Measurements from ENCODE around the gene TTC22.
A peak's percentile ranks its signal among the peaks of the same experiment; 100 is the strongest.

Gene TTC22

GRCh38 chr1:54800899-54801759 lies at the start of gene TTC22:
TTC22 (minus strand) TSS chr1:54801323; CDS start chr1:54801163, 160 bp downstream.
- DNase-seq = peak; percentile 78

- DNase-seq = no peak
Measured at GRCh38 chr1:54850737-54851136, 49.6 kb upstream of the TTC22 start.

GRCh38 chr1:54850069-54850730 lies 49.1 kb upstream of the TTC22 start:
- DNase-seq = no peak

- no peak for DNase-seq
Measured at GRCh38 chr1:54849219-54850068, 48.3 kb upstream of the TTC22 start.

GRCh38 chr1:54848134-54848948 lies 47.2 kb upstream of the TTC22 start:
- DNase-seq = no peak

- DNase-seq = no peak
Measured at GRCh38 chr1:54846716-54847284, 45.7 kb upstream of the TTC22 start.

GRCh38 chr1:54846301-54846700 lies 45.2 kb upstream of the TTC22 start:
- no peak for DNase-seq

GRCh38 chr1:54845772-54846171 lies 44.6 kb upstream of the TTC22 start:
- DNase-seq = no peak

- no peak for DNase-seq
Measured at GRCh38 chr1:54844564-54844963, 43.4 kb upstream of the TTC22 start.

GRCh38 chr1:54843449-54843848 lies 42.3 kb upstream of the TTC22 start:
- DNase-seq = no peak

GRCh38 chr1:54842963-54843362 lies 41.8 kb upstream of the TTC22 start:
- DNase-seq = no peak

GRCh38 chr1:54842206-54842915 lies 41.2 kb upstream of the TTC22 start:
- no peak for DNase-seq

GRCh38 chr1:54839824-54840223 lies 38.7 kb upstream of the TTC22 start:
- DNase-seq = no peak

- DNase-seq = no peak
Measured at GRCh38 chr1:54838565-54839180, 37.5 kb upstream of the TTC22 start.

GRCh38 chr1:54837002-54837853 lies 36.1 kb upstream of the TTC22 start:
- DNase-seq = no peak

- no peak for DNase-seq
Measured at GRCh38 chr1:54836594-54836993, 35.5 kb upstream of the TTC22 start.

- no peak for DNase-seq
Measured at GRCh38 chr1:54835970-54836369, 34.8 kb upstream of the TTC22 start.

GRCh38 chr1:54835131-54835898 lies 34.2 kb upstream of the TTC22 start:
- no peak for DNase-seq

GRCh38 chr1:54834007-54834541 lies 33.0 kb upstream of the TTC22 start:
- no peak for DNase-seq
